ENCODE results near the gene CNNM4.
A peak's percentile ranks its signal among the peaks of the same experiment; 100 is the strongest.

CNNM4 gene

DNA sequence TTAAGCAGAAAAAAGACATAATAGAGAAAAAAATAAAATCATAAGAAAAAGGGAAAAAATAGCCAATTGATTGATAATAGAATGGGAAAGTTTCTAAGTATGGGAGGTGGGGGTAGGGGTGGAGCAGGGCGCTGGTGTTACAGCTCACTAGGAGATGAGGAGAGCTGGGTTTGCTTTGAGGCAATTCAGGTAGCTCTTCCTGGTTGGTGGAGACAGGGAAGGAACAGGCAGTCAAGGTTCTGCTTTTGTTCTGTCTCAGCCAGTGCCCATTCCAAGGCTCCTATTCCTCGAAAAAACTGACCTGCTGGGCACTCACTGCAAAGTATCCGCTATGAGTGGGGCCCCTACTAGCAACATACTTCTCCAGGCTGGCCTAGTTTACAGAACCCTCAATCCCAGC is 1.7 kb upstream of the CNNM4 start:
- no peak for DNase-seq (ENCODE audit: low read depth)

DNA sequence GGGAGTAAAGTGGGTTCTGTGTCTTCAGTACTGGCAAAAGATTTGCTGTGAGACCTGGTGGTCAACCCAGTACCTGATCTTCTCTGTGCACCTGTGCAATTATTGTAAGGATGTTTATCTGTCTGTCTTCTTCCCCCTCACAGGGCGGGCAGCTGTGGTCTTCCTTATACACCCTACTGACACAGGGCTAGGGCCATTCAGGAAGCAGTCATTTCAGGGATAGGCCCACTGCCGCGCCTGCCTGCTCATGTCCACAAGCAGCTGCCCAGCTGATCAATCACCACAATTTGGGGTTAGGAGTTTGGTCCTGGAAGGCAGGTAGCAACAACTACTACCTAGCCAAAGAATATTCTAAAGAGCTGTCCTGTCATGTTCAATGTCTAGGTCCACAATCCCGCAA is 1.2 kb upstream of the CNNM4 start:
- DNase-seq (ENCODE audit: low read depth) = no peak

DNA sequence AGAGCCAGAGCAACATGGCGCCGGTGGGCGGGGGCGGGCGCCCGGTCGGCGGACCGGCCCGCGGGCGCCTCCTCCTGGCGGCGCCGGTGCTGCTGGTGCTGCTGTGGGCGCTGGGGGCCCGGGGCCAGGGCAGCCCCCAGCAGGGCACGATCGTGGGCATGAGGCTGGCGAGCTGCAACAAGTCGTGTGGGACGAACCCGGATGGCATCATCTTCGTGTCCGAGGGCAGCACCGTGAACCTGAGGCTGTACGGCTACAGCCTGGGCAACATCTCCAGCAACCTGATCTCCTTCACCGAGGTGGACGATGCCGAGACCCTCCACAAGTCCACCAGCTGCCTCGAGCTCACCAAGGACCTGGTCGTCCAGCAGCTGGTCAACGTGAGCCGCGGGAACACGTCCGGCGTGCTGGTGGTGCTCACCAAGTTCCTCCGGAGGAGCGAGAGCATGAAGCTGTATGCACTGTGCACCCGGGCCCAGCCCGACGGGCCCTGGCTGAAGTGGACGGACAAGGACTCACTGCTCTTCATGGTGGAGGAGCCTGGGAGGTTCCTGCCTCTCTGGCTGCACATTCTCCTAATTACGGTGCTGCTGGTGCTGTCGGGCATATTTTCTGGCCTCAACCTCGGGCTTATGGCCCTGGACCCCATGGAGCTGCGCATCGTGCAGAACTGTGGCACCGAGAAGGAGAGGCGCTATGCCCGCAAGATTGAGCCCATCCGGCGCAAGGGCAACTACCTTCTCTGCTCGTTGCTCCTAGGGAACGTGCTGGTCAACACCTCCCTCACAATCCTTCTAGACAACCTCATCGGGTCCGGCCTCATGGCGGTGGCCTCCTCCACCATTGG is 507 bp downstream of the CNNM4 start:
- no peak for DNase-seq (ENCODE audit: low read depth)

DNA sequence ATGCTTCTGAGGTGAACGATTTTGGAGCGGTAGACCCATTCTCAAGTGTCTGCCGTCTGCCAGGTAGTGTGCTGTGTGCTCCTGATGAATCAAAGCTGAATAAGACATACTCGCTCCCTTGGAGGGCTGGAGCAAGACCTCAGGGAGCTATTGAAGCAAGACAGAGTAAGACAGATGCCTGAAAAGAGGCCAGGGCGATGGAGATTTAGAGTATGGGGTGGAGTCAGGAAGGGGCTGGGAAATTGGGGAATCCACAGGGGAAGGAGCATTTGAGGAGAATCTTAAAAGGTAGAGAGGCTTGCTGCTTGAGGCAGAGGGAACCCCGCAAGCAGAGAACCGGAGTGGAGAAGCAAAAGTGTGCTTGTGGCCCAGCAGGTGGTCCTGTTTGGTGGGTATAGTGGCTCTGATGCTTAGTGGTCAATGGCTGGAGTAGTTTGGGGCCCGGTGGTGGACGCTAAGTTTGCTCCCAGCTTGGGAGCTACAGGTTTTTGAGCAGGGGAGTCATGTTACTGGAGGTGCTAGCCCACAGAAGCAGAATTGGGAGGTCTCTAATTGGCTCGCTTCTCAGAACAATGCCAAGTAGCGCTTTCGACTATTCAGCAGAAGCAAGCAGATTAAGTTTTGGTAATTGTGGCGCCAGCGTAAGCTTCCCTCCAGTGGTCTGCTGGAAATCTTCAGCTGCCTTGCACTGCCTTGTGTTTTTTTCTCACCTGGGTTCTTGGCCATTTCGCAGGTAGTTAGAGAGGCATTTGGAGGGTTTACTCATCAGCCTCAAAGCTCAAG is 2.0 kb downstream of the CNNM4 start:
- no peak for DNase-seq (ENCODE audit: low read depth)

DNA sequence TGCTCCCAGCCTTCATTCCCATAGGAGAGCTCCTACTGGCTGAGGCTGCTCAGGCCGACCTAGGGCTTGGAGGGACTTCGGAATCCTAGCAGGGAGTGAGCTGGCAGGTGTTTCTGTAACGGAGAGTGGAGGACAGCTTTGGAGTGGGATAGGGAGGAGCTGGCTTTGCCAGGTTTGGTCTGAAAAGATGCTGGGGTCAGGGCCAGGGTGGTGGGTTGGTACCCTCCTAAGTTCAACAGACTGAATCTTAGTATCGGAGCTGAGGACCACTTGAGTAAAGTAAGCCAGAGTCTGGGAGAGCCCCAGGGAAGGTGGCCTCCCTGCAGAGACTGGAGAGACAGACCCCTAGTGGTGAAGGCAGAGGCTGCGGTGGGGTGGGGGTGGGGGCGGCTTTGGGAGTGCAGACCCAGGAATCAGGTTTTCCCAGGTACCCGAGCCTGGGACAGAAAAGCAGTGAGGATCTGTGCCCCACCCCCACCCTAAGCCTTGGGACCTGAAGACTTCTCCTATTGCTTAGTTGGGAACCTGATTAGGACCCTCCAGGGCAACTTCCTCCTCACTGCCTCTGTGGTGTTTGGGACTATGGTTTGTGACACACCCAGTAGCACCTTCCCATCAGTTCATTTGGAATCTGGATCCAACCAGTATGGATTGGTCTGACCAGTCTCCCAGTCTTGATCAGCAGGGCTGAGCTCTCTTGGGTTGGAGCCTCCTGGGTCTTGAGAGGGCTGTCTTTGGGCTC is 3.0 kb downstream of the CNNM4 start:
- DNase-seq (ENCODE audit: low read depth) = no peak

DNA sequence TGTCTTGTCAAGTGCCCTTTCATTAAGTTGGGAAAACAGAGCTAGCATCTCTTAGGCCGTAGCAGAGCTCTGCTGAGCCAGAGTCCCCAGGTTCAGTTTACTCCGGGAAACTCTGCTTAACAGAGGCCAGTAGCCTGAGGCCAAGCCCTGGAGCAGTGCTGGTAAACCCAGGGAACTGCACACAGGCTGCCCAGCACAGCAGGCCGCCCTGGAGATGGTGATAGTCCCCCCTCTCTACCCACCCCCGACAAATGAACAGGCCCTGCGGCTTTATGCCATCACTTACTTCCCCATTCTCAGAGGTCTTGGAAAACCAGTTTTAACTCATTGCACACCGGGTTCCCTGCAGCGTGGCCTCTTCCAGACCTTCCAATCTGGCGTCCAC is 3.5 kb downstream of the CNNM4 start:
- DNase-seq (ENCODE audit: low read depth) = no peak

DNA sequence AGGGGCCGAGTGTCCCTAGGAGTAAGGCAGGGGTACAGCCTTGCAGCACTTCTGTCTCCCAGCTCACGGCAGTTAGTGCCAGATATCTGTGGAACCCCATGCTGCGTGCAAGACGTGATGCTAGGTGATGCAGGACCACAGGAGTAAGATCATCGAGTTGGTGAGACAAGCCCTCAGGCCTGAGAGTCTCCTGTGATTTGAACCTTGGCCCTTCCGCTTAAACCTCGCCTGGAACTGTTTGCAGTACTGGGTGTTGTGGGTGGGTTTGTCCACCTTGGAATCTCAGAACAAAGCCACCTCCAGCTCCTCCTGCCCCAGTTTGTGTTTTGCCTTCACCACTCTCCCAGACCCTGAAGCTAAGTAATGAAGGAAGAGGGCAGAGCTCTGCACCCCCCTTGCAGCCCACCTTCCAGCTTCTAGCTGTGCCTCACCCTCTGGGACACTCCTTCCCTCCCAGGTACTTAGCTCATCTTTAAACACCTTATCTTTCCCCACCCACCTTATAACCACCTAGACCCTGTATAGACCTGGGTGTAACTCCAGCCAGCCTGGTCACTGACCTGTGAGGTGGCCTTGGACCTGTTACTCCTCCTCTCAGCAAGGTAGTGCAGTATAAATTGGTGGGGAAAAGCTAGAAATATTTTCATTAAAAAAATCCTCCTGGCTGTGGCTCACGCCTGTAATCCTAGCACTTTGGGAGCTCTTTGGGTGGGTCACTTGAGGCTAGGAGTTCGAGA is 6.6 kb downstream of the CNNM4 start:
- no peak for DNase-seq (ENCODE audit: low read depth)

DNA sequence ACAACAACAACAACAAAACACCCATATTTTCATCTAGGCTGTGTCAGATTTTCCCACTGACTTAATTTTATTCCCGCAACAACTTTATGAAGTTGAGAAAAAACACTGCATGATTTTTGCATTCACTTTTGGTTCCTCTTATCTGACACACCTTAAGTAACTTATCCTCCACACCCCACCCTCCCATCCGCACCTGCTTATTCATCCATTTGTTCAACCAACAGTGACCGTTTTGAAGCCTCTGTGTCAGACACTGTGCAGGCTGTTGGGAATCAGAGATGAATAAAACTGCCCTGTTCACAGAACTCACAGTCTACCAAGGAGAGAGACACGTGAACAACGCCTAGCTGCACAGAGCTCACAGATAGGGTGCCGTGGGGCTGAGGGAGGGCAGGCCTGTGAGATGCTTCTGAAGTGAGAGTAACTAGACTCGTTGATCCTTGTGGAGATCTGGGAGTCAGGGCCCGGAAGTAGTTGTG is 7.4 kb downstream of the CNNM4 start:
- DNase-seq (ENCODE audit: low read depth) = no peak

DNA sequence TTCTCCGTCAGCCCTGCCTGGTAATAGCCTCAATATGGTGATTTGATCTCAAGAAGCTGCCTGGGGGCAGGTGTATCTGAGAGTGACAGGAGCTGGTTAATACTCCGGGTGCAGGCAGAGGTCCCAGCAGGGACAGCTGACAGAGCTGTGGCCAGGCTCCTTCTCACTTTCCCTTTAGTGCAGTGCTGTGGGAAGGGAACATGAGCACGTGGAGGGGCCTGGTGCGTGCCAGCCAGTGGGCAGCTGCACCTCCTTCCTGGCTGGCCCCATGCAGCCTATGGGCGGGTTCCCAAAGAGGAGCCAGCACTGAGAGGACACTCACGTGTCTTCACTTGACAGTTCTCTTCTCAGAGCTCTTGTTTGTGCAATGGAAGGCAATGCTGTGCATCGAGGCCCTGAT is 9.1 kb downstream of the CNNM4 start:
- DNase-seq (ENCODE audit: low read depth) = no peak

DNA sequence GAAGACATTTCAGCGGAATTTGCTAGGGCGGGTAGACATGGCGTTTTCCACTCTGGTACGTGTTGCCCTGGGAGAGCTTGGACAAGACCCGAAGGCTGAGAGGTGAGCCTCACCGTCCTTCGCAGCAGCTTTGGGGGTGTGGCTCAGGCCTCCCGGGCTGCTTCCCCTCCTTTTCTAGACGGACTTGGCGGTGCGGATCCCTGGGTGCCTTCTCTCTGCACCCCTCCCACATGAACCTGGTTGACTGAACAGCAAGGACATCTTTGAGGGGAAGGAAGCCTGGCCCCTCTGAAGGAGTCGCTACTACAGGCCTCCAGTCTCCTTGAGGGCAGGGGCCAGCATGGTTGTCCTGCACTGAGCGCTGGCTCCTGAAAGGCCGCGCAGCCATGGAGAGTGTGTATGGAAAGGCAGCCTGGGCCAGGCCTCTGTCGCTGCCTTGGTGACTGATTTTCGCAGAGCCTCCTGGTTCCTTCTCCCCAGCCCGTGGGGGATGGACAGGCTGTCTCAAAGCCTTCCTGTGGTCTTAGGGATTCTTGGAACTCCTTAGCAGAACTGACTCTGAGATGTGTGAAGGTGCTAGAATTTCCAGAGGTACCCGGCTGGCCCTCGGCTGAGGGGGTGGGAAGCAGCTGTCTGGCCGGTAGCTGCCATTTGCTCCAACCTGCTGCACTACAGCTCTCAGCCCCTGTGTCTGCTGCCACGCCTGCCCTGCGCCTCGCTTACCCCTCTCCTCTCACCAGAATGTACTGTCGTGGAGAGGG is 9.9 kb downstream of the CNNM4 start:
- DNase-seq (ENCODE audit: low read depth) = no peak

DNA sequence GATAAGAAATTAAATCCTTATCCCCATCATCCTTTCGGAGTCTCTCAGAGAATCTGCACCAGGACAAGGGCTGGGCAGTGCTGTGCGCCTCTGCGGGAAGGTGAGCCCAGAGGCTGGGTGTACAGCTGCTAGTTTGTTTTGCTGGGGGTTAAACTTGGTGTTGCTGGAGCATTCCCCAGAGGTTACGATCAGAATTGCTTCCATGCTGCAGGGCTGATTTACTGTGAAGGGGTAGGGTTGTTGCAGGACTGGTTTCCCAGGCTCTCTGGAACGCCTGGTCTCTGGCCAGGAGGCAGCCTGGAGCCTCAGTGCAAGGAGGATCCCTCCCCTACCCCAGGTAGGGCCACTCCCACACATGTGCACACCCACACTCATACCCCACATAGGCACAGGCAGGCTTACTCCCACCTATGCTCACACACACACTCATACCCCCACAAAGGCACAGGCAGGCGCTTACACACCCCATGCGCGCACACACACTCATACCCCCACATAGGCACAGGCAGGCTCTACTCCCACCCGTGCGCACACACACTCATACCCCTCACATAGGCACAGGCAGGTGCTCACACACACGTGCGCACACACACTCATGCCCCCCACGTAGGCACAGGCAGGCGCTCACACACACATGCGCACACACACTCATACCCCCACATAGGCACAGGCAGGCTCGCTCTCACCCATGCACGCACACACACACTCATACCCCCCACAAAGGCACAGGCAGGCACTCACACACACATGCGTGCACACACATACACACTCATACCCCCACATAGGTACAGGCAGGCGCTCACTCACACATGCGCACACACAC is 11.3 kb downstream of the CNNM4 start:
- DNase-seq (ENCODE audit: low read depth) = no peak

DNA sequence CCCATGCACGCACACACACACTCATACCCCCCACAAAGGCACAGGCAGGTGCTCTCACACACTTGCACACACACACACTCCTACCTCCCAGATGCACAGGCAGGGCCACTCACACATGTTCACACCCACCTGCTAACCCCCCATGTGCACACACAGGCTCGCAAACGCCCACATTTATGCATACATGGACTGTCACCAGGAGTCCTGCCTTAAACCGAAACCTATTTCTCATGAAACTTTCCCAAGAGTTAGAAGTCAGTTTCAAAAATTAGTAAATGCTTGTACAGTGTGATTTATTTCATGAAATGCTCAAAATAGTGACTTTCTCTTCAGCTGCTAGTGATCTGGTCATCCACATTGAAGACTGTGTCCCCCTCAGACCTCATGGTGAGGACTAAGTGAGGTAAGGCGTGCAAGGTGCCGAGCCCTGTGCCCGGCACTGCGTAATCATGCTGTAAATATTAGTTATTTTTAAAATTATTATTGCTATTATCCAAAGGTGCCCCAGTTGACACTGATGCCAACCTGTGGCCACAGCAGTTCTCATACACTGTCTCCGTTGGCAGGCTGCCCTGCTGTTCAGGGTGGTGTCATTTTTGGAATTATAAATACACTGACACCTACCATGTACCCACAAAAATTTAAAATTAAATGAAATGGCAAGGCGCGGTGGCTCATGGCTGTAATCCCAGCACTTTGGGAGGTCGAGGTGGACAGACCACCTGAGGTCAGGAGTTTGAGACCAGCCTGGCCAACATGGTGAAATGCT is 12.4 kb downstream of the CNNM4 start:
- no peak for DNase-seq (ENCODE audit: low read depth)

DNA sequence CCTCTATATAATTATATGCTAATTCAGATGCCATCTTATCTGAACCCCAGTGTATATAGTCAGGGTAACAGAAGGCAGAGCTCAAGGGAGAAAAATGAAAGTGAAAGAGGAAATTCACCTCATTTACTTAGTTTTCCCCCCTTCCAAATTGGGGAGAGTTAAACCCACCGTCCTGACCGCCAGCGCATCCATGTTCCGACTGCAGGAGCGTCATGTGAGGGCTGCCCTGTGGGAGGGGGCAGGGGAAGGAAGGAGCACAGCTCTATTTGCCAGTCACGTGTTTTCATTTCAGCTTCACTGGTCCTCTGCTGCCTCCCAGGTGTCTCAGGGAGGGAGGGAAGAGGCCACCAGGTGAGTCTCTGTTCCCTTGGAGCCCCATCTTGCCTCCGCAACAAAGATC is 13.2 kb downstream of the CNNM4 start:
- DNase-seq (ENCODE audit: low read depth) = no peak

DNA sequence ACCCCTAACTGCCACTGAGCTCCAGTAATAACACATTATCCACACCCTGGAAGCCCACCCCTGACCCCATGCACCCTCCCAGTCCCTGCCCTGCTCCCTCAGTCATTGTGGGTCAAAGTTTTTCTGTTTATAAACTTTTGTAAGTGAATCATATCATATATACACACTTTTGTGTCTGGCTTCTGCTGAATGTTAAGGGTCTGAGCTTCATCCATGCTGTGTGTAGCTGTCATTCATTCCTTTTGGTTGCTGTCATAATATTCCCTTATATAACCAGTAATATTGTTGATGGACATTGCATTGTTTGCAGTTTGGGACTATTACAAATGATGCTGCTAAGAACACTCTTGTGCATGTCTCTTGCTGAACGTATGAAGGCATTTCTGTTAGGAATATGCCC is 14.5 kb downstream of the CNNM4 start:
- peak; percentile 52 for DNase-seq (ENCODE audit: low read depth)

DNA sequence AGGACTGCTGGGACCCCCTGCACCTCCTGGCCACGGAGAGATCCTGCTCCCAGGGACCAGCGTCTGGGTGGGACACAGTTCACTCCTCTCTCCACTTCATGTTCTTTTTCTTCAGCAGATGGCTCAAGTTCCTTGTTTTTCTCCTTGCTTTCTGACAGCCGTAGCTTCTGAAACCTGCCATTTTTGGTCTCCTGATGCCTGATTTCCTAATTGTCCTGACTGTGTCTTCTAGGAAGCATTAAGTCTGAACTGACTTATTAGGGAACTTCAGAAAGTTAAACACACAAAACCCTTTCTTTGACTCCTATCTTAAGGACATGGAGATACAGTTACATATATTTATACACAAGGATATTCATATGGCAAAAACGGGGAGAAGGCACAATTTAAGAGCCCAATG is 22.7 kb downstream of the CNNM4 start:
- DNase-seq (ENCODE audit: low read depth) = no peak

DNA sequence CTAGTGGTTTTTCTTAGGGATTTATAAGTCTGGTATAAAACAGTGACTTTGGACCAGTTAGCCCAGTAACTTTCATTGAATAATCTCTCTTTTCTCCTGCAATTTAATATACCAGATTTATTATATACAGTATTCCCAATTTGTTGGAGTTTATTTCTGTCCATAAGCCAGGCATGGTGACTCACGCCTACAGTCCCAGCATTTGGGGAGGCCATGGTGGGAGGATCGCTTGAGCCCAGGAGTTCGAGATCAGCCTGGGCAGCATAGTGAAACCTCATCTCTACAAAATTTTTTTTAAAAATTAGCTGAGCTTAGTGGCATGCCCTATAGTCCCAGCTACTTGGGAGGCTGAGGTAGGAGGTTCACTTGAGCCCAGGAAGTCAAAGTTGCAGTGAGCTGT is 26.7 kb downstream of the CNNM4 start:
- DNase-seq (ENCODE audit: low read depth) = no peak

DNA sequence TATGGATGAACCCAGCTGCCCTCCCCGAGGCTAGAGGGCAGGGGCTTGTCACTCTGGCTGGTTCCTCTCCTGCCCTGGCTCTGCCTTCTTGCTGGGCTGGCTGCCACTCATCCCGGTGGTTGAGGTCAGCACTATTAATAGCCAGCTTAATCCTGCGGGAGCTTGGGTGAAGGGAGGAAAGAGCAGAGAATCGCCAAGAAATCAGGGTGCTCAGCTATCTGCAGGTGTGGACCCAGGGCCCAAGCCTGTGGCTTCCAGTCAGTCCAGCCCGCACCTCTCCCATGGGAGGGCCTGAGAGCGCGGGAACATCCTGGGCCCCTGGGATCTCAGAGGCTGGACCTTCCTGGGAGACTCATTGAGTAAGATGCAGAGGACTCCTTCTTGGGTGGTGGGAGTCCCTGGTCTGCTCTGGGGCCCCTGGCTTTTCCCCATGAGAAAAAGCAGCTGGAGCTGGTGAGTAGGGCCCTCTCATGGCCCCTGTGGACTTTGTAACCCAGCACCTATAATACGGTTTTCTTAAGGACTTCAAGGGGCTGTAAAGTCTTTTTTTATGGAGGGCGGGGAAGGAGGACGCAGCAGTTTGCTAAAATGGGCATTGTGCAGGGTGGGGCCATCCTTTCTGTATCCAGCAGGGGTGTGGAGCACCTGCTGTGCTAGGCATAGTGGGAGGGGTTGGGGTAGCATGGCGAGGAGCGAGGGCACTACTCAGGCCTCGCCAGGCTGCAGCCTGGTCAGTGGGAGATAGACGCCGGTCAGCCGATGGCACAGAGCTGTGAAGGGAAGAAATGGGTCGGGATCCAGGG is 27.9 kb downstream of the CNNM4 start:
- peak; percentile 29 for DNase-seq (ENCODE audit: low read depth)

DNA sequence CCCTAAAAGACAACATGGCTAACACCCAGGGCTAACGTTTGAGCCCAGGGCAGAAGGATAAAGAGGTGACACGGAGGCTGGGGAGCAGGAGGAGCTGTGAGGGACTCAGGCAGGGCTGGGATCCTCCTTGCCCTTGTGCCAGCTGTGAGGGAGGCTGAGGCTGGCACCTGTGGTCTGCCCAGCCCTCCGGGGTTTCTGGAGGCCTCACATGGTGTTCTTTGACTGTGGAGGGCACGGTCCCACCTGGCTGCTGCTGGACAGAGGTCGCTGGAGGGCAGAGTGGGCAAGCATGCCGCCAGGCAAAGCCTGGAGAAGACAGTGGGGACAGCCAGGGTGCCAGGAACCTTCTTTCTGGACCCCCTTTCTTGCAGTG is 28.5 kb downstream of the CNNM4 start:
- DNase-seq (ENCODE audit: low read depth) = no peak

Data from iris pigment epithelial cell (primary cell).